D721Med (cell line): Measurements from ENCODE around the gene ZNF628.

Experiments
- DNase-seq: peaks from one replicate; pipeline ENCODE4 v3.0.0; 2011; ENCODE audit warnings: low spot score; ENCODE audit not compliant: insufficient read length
- FAIRE-seq: peaks from 2 replicates; lab custom pipeline; 2011; peaks lifted over from hg19 to GRCh38; lab: Jason Lieb, UNC
- TF ChIP-seq, protein P1 (sequence below): IDR thresholded peaks from 2 replicates; pipeline ENCODE4 v1.5.1; 2012; ENCODE audit warnings: mild to moderate bottlenecking, control low read depth; ENCODE audit not compliant: insufficient read depth; ENCODE audit errors: missing control alignments

Gene ZNF628

DNA sequence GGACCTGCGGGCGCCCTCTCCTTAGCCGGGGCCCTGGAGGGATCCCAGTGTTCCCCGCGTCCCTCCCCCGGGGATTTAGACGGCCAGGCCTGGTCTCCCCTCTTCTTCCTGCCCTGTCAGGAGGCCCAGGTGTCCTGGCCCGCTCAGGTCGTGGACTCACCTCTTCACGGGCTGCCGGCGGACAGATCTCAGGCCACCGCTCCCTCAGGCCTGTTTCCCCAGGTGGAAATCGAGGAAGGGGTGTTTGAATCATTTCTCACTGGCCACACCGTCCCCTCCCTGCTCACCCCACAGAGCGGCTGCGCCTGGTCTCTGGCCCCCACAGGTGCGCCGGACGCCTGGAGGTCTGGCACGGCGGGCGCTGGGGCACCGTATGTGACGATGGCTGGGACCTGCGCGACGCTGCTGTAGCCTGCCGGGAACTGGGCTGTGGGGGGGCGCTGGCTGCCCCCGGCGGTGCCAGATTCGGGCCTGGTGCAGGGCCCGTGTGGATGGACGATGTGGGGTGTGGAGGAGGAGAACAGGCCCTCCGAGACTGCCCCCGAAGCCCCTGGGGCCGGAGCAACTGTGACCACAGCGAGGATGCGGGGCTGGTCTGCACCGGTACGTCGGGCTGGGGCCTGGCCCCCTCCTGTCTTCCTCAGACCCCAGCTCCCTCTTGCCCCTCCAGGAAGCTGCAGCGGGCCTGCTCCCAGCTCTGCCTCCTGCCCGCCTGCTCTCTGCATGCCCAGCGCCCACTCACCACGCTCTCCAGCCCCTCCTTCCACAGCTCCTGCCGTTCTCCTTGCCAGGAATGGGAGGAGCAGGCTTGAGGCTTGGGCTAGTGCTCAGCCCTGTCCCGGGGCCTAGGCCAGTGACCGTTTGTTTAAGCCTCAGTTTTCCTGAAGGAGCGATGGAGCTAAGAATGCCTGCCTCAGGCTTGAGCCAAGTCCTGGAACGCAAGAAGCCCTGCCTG is 14.3 kb downstream of the ZNF628 start:
- TF ChIP-seq, protein P1, sequence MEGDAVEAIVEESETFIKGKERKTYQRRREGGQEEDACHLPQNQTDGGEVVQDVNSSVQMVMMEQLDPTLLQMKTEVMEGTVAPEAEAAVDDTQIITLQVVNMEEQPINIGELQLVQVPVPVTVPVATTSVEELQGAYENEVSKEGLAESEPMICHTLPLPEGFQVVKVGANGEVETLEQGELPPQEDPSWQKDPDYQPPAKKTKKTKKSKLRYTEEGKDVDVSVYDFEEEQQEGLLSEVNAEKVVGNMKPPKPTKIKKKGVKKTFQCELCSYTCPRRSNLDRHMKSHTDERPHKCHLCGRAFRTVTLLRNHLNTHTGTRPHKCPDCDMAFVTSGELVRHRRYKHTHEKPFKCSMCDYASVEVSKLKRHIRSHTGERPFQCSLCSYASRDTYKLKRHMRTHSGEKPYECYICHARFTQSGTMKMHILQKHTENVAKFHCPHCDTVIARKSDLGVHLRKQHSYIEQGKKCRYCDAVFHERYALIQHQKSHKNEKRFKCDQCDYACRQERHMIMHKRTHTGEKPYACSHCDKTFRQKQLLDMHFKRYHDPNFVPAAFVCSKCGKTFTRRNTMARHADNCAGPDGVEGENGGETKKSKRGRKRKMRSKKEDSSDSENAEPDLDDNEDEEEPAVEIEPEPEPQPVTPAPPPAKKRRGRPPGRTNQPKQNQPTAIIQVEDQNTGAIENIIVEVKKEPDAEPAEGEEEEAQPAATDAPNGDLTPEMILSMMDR = no peak
- DNase-seq (no peak), FAIRE-seq (no peak)

DNA sequence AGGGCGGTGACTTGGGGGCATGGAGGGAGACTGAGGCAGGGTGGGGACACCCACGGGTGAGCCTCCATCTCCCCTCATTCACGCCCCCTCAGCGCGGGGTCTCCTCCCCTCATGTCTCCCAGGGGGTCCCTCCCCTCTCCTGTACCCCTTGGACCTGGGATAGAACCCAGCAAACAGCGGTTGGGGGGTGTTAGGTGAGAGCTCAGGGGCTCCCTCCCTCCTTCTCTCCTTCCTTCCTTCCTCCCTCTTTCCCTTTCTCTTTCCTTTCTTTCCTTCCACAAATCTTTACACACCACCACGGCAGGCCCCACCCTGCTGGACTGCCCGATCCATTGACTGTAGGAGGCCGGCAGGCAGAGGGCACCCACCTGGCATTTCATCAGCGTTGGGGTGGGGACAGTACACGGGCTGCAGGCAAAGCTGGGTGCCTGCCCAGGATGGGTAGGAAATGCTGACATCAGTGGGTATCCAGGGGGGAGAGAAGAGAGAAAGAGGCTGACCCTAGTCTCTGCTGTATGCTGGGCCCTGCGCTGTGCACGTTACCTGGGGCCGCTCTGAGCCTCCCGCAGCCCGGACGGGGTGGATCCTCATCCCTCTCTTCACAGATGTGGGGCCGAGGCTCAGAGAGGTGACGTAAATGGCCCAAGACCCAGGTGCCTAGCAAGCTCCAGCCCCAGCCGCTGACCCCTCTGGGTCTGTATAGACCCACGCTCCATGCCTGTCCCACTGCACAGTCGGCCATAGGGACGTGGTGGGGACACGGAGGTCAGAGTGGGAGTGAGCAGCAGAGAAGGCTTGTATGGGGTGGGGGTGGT is 15.3 kb downstream of the ZNF628 start:
- FAIRE-seq = no peak
- TF ChIP-seq, protein P1 = no peak

DNA sequence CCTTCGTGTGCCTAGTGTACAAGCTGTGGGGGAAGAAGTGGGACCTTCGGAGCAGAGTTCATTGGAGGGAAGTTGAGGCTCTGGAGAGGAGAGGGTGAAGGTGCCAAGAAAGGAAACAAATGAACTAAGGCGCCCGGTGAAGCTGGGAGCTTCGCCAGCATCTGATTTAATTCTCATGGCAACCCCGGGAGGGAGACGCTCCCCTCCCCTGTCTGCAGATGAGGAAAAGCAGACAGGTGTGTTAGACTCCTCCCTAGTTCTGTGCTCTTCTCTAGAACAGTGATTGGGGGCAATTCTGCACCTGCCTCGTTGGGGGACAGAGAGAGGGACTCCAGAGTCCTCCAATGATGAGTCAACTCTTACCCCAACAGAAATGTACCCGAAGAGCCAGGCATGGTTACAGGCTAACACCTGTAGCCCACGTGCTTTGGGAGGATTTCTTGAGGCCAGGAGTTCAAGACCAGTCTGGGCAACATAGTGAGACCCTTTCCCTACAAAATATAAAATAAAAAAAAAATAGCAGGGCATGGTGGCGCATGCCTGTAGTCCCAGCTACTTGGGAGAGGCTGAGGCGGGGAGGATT is 16.0 kb downstream of the ZNF628 start:
- TF ChIP-seq, protein P1 = no peak
- DNase-seq = no peak
- no peak for FAIRE-seq

More for the DNA sequence above, 15.3 kb downstream of the ZNF628 start:
- DNase-seq = no peak

DNA sequence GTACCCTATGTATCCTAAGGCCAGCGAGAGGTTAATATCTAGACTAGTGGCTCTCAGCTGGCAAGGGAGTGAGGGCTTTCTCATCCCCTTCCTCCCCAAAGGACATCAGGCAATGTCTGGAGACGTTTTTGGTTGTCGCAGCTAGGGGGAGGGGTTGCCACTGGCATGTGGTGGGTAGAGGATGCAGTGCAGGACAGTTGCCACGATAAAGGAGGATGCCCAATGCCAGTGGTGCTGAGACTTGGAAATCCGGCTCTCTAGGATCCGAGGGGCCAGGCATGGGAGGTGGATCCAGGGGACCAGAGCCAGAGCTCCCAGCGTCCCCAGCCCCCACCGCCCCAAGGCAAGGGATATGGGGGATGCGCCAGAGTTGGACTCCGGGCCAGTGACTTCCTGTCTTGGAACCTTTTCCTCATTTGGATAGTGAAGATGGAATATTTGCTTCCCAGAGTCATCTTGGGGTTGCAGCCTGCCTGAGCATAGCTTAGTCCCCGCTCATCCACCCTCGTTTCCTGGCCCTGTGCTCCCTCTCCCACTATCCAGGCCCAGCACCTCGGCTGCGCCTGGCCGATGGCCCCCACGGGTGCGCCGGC is 16.7 kb downstream of the ZNF628 start:
- no peak for DNase-seq
- no peak for FAIRE-seq
- TF ChIP-seq, protein P1 = no peak

DNA sequence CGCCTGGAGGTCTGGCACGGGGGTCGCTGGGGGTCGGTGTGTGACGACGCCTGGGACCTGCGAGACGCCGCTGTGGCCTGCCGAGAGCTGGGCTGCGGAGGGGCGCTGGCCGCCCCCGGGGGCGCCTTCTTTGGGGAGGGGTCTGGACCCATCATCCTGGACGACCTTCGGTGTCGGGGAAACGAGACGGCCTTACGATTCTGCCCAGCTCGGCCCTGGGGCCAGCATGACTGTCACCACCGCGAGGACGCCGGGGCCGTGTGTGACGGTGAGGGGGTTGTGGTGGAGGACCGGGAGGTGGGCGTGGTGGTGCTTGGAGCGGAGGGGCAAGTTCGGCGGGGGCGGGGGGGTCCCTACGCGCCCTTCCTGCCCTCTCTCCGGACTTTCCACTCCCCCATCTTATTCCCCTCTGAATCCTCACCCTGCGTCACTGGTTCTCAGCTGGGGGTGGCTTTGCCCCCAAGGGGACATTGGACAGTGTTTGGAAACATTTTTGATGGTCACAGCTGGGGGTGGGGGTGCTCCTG is 17.3 kb downstream of the ZNF628 start:
- no peak for DNase-seq
- TF ChIP-seq, protein P1 = no peak
- FAIRE-seq = no peak

DNA sequence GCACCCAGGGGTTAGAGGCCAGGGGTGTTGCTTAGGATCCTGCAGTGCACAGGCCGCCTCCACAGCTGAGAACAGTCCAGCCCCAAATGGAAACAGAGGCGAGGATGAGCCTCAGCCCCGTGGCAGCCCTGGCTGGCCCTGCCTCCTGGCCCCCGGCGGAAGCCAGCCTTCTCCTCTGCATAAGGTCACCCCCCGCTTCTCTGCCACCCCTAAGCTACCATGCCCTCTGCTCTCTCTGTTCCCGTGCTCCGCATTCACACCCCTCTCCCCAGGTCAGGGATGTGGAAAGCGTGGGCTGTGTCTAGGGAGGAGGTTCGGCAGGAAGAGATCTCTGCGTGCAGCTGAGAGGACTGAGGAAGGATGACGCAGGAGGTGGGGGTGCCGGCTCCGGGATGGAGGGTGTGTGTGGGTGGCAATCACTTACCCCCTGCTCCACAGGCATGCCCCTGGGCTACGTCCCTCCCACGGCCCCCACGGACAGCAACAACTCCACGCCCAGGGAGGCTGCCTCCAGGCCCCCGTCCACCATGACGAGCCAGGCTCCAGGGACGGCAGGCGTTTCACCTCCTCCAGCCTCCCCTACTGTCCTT is 17.9 kb downstream of the ZNF628 start:
- no peak for DNase-seq
- TF ChIP-seq, protein P1 = no peak
- FAIRE-seq = no peak
